Measurements from ENCODE around the gene CCDC88A. TPM values are rescaled to one million over a fixed set of nuclear protein-coding genes. Genes with fewer than 3 reads are reported as not detected.

Gene CCDC88A
- total and polyA plus RNA-seq, 2 donors (not counting 3 experiments of a cell fraction or from before 2014, with no cell fraction given) = 21.1 to 77.4 TPM

DNA sequence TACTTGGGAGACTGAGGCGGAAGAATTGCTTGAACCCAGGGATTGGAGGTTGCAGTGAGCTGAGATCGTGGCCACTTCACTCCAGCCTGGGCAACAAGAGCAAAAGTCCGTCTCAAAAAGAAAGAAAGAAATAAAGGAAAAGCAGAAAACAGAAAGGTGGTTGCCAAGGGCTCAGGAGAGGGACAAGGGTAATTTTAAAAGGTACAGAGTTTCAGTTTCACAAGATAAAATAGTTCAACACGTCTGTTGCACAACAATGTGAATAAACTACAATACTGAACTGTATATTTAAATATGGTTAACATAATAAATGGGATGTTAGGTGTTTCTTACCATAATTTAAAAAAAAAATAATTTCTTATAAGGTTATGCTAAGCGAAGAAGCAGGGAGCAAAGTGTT, 174.2 kb downstream of the CCDC88A start:
- peaks cover 0 to 3% of the 10 kb centered on the region in 2 experiments for H3K36me3 ChIP-seq (ENCODE audit: control insufficient read depth in 2 of 2, extremely low read depth in 1 of 2, insufficient read depth in 2 of 2, low read length in 2 of 2)
- H3K27ac ChIP-seq (ENCODE audit: insufficient read depth, low read depth, low read length) = no peak overlapping the region
- no peaks in the 10 kb centered on the region for H3K9me1 ChIP-seq (replicated peaks; ENCODE audit: control insufficient read depth, extremely low read depth, insufficient read depth, low read length)
- no peak for TF ChIP-seq JUN (IDR thresholded peaks at IDR 0.05; ENCODE audit: borderline replicate concordance, insufficient read depth, insufficient read length, low read depth)
- TF ChIP-seq FOS (IDR thresholded peaks at IDR 0.05; ENCODE audit: borderline replicate concordance, insufficient read depth, low read length) = no peak
- TF ChIP-seq MYC (IDR thresholded peaks at IDR 0.05; ENCODE audit: low read depth, low read length) = no peak
- no peak for TF ChIP-seq POLR2AphosphoS5 (IDR thresholded peaks at IDR 0.05; ENCODE audit: insufficient read depth, low read depth, low read length)
- TF ChIP-seq EZH2 (IDR thresholded peaks at IDR 0.05; ENCODE audit: borderline replicate concordance, low read depth, low read length, severe bottlenecking) = no peak
- no peak for TF ChIP-seq POLR2A (IDR thresholded peaks at IDR 0.05; ENCODE audit: low read depth, low read length)
- TF ChIP-seq CTCF (IDR thresholded peaks at IDR 0.05; ENCODE audit: extremely low read depth in 1 of 2, insufficient read depth in 1 of 2, low read depth in 1 of 2, low read length in 2 of 2) = no peak
- no peak for TF ChIP-seq GATA2 (IDR thresholded peaks at IDR 0.05; ENCODE audit: insufficient read depth, insufficient read length, low read depth, low read length)
- TF ChIP-seq MAX (IDR thresholded peaks at IDR 0.05; ENCODE audit: insufficient read depth, insufficient read length) = no peak
- CTCF ChIA-PET = no interaction called here
- H4K20me1 ChIP-seq (replicated peaks; ENCODE audit: control insufficient read depth, extremely low read depth, insufficient read depth, low read length) = no peaks in the 10 kb centered on the region
- dilution Hi-C loops (cut with MboI; ENCODE audit: extremely low pct_ligation_motif_present, low sequenced_read_pairs) = no loop called here
- DNase-seq (ENCODE audit: low read depth, low spot score) (no peak), FAIRE-seq (no peak)
- intact Hi-C loops (cut with micrococcal nuclease) = no loop called here
- H3K27me3 ChIP-seq (ENCODE audit: control insufficient read depth in 2 of 2, insufficient read depth in 2 of 2, low read length in 2 of 2) = no peaks in the 10 kb centered on the region
- POLR2A ChIA-PET = no interaction called here
- H2AFZ ChIP-seq (ENCODE audit: low read depth, low read length) = no peak overlapping the region
- no peaks in the 10 kb centered on the region for H3K4me1 ChIP-seq (ENCODE audit: control insufficient read depth, extremely low read depth, insufficient read depth, low read length)
- no peaks in the 10 kb centered on the region for H3K79me2 ChIP-seq (ENCODE audit: control insufficient read depth, insufficient read depth, low read length)
- no peak overlapping the region for H3K4me3 ChIP-seq (replicated peaks in 1 of 3; ENCODE audit: insufficient read depth in 1 of 3, low read depth in 1 of 3, low read length in 3 of 3)
- H3K9ac ChIP-seq (replicated peaks; ENCODE audit: extremely low read depth, insufficient read depth, low read length) = no peak overlapping the region
- no peaks in the 10 kb centered on the region for H3K9me3 ChIP-seq (replicated peaks; ENCODE audit: control insufficient read depth, insufficient read depth, low read length)
- no TSS peak for BruUV-seq (replicated peaks)
- no peak overlapping the region for H3K4me2 ChIP-seq (ENCODE audit: insufficient read depth, low read length)

Measured in endothelial cell of umbilical vein (primary cell).